H1 (cell line): ENCODE results near the gene MESD. TPM values are rescaled to one million over a fixed set of nuclear protein-coding genes. Genes with fewer than 3 reads are reported as not detected.

Source experiments
- CTCF ChIA-PET: fragments of 300-600 bp; sonication (Branson Sonifier 250); formaldehyde crosslinking; loops from one replicate; lab custom pipeline; 2021; ENCODE audit not compliant: partially characterized antibody; lab: Charles Lee
- POLR2A ChIA-PET: fragments of 300-600 bp; sonication (Branson Sonifier 250); formaldehyde crosslinking; loops from one replicate; lab custom pipeline; 2021; ENCODE audit warnings: inconsistent platforms; ENCODE audit not compliant: partially characterized antibody; lab: Charles Lee
- DNase-seq, 2 experiments: peaks; one replicate each; pipeline versions ENCODE4 v3.0.0 to v3.0.0-alpha.2; 2010 to 2022; ENCODE audit warnings: low spot score in 2 of 2, low read depth in 1 of 2, mixed read lengths in 1 of 2
- FAIRE-seq: peaks from 2 replicates; lab custom pipeline; 2011; peaks lifted over from hg19 to GRCh38; lab: Jason Lieb, UNC
- H2AFZ ChIP-seq: 2 replicates; pipeline ENCODE4 v1.8.1; 2012; ENCODE audit warnings: low read length, inconsistent platforms
- H2AK5ac ChIP-seq: 2 replicates; pipeline ENCODE4 v1.6.1; 2013; ENCODE audit warnings: low read depth, low read length
- H2BK120ac ChIP-seq: replicated peaks from 2 replicates; pipeline ENCODE3; 2013; ENCODE audit warnings: low read depth, low read length, inconsistent platforms
- H2BK12ac ChIP-seq: 2 replicates; pipeline ENCODE4 v1.6.1; 2013; ENCODE audit warnings: low read depth, low read length
- H2BK15ac ChIP-seq: 2 replicates; pipeline ENCODE4 v1.6.1; 2013; ENCODE audit warnings: low read length
- H2BK20ac ChIP-seq: 2 replicates; pipeline ENCODE4 v1.6.1; 2013; ENCODE audit warnings: low read length
- H2BK5ac ChIP-seq: 2 replicates; pipeline ENCODE4 v1.6.1; 2013; ENCODE audit warnings: low read depth, low read length
- H3K14ac ChIP-seq: 2 replicates; pipeline ENCODE4 v1.6.1; 2013; ENCODE audit warnings: inconsistent platforms; ENCODE audit not compliant: insufficient read length
- H3K18ac ChIP-seq: 2 replicates; pipeline ENCODE4 v1.6.1; 2013; ENCODE audit warnings: low read length; ENCODE audit errors: extremely low read depth
- H3K23ac ChIP-seq: 2 replicates; pipeline ENCODE4 v1.6.1; 2013; ENCODE audit warnings: inconsistent platforms; ENCODE audit not compliant: insufficient read length
- H3K23me2 ChIP-seq: 2 replicates; pipeline ENCODE4 v1.6.1; 2013; ENCODE audit warnings: low read depth, low read length
- H3K27ac ChIP-seq: 2 replicates; pipeline ENCODE4 v1.6.1; 2011; ENCODE audit warnings: low read depth, low read length, inconsistent platforms
- H3K27me3 ChIP-seq, 4 experiments: replicated peaks in 1 of 4; 1 replicate in 1 of 4; 2 replicates in 3 of 4; pipeline versions ENCODE4 v1.6.1 to v1.8.1; 2011 to 2013; ENCODE audit warnings: low read length in 3 of 4, mild to moderate bottlenecking in 3 of 4, inconsistent platforms in 2 of 4, mixed read lengths in 2 of 4, moderate library complexity in 1 of 4; ENCODE audit not compliant: control insufficient read depth in 3 of 4, insufficient read depth in 3 of 4; ENCODE audit errors: extremely low read depth in 1 of 4
- H3K36me3 ChIP-seq, 4 experiments: 2 replicates each; pipeline versions ENCODE4 v1.6.1 to v1.8.1; 2011 to 2013; ENCODE audit warnings: mild to moderate bottlenecking in 4 of 4, low read length in 3 of 4, moderate library complexity in 2 of 4, control low read depth in 1 of 4, inconsistent platforms in 1 of 4; ENCODE audit not compliant: insufficient read depth in 4 of 4, control insufficient read depth in 2 of 4
- H3K4ac ChIP-seq: replicated peaks from 2 replicates; pipeline ENCODE3; 2013; ENCODE audit warnings: low read length, low read depth, mixed read lengths, inconsistent platforms; ENCODE audit not compliant: insufficient read length
- H3K4me1 ChIP-seq, 4 experiments: replicated peaks in 1 of 4; 1 replicate in 1 of 4; 2 replicates in 3 of 4; pipeline versions ENCODE4 v1.6.1 to v1.8.1; 2011 to 2013; ENCODE audit warnings: low read length in 3 of 4, inconsistent platforms in 2 of 4, mixed read lengths in 1 of 4; ENCODE audit not compliant: insufficient read depth in 4 of 4, control insufficient read depth in 3 of 4
- H3K4me2 ChIP-seq, 2 experiments: 2 replicates each; pipeline versions ENCODE4 v1.6.1 to v1.8.1; 2011 to 2013; ENCODE audit warnings: low read depth in 2 of 2, low read length in 2 of 2, control low read depth in 1 of 2, inconsistent platforms in 1 of 2, mild to moderate bottlenecking in 1 of 2; ENCODE audit not compliant: insufficient read depth in 1 of 2
- H3K4me3 ChIP-seq, 4 experiments: fragments of 200-600, 300-600 bp in 1 of 4; sonication (generic), shearing (Covaris generic), sonication (Bioruptor Twin) in 1 of 4; 2 replicates each; pipeline versions ENCODE4 v1.5.1 to v1.8.1; 2011 to 2016; ENCODE audit warnings: low read length in 4 of 4, low read depth in 3 of 4, control low read depth in 2 of 4, inconsistent platforms in 2 of 4, mild to moderate bottlenecking in 2 of 4, mixed read lengths in 1 of 4, moderate library complexity in 1 of 4; ENCODE audit not compliant: insufficient read depth in 2 of 4; ENCODE audit errors: extremely low read depth in 1 of 4
- H3K56ac ChIP-seq: replicated peaks from 2 replicates; pipeline ENCODE3; 2013; ENCODE audit warnings: low read depth, mild to moderate bottlenecking, mixed read lengths, low read length, inconsistent platforms; ENCODE audit not compliant: insufficient read length
- H3K79me1 ChIP-seq: 2 replicates; pipeline ENCODE4 v1.6.1; 2013; ENCODE audit warnings: low read depth, low read length, control low read depth
- H3K79me2 ChIP-seq, 2 experiments: 2 replicates each; pipeline versions ENCODE4 v1.6.1 to v1.8.1; 2012 to 2013; ENCODE audit warnings: low read length in 2 of 2, mild to moderate bottlenecking in 2 of 2, inconsistent platforms in 1 of 2; ENCODE audit not compliant: insufficient read depth in 2 of 2, control insufficient read depth in 1 of 2
- H3K9ac ChIP-seq, 4 experiments: replicated peaks in 1 of 4; 1 replicate in 1 of 4; 2 replicates in 3 of 4; pipeline versions ENCODE4 v1.6.1 to v1.8.1; 2011 to 2013; ENCODE audit warnings: low read depth in 3 of 4, low read length in 3 of 4, control low read depth in 2 of 4, mild to moderate bottlenecking in 2 of 4, moderate library complexity in 2 of 4, inconsistent platforms in 1 of 4; ENCODE audit errors: extremely low read depth in 1 of 4
- H3K9me3 ChIP-seq, 2 experiments: 2 replicates each; pipeline versions ENCODE4 v1.6.1 to v1.8.1; 2012 to 2013; ENCODE audit warnings: mild to moderate bottlenecking in 2 of 2, moderate library complexity in 2 of 2, control low read depth in 1 of 2, inconsistent platforms in 1 of 2, low read depth in 1 of 2, low read length in 1 of 2, mixed read lengths in 1 of 2; ENCODE audit not compliant: insufficient read depth in 2 of 2
- H4K20me1 ChIP-seq, 2 experiments: replicated peaks in 1 of 2; 2 replicates each; pipeline versions ENCODE3 to v1.8.1; 2011 to 2013; ENCODE audit warnings: inconsistent platforms in 2 of 2, low read length in 2 of 2, mild to moderate bottlenecking in 1 of 2; ENCODE audit not compliant: insufficient read depth in 2 of 2, control insufficient read depth in 1 of 2
- H4K5ac ChIP-seq: 2 replicates; pipeline ENCODE4 v1.6.1; 2013; ENCODE audit warnings: low read length, low read depth, mixed read lengths, inconsistent platforms; ENCODE audit not compliant: insufficient read length
- H4K8ac ChIP-seq: 2 replicates; pipeline ENCODE4 v1.8.0; 2013; ENCODE audit warnings: mild to moderate bottlenecking, moderate library complexity, low read length, inconsistent platforms; ENCODE audit not compliant: insufficient read depth; ENCODE audit errors: extremely low read depth
- H4K91ac ChIP-seq: replicated peaks from 2 replicates; pipeline ENCODE3; 2013; ENCODE audit warnings: low read length, mixed read lengths, inconsistent platforms; ENCODE audit not compliant: insufficient read length
- CBX5 ChIP-seq: fragments of 300-800, 300-1000 bp; sonication (generic); IDR thresholded peaks from 2 replicates; pipeline ENCODE4 v1.7.1; 2016; ENCODE audit warnings: antibody characterized with exemption, low read length, low read depth
- CEBPB ChIP-seq: IDR thresholded peaks from 2 replicates; pipeline ENCODE4 v1.6.1; 2012; ENCODE audit warnings: low read depth, low read length
- CHD2 ChIP-seq: IDR thresholded peaks from 2 replicates; pipeline ENCODE4 v1.6.1; 2012; ENCODE audit warnings: low read length, improper control_type of control experiment
- GABPA ChIP-seq: IDR thresholded peaks from 2 replicates; pipeline ENCODE4 v1.6.1; 2011; ENCODE audit warnings: mild to moderate bottlenecking, low read length, moderate library complexity, borderline replicate concordance; ENCODE audit not compliant: insufficient read depth
- GTF2F1 ChIP-seq: IDR thresholded peaks from 2 replicates; pipeline ENCODE4 v1.6.1; 2012; ENCODE audit warnings: low read depth, low read length, improper control_type of control experiment, borderline replicate concordance
- KDM4A ChIP-seq: IDR thresholded peaks from one replicate; pipeline ENCODE4 v1.7.1; 2012; ENCODE audit warnings: low read depth, mild to moderate bottlenecking, moderate library complexity, low read length, inconsistent platforms; ENCODE audit not compliant: severe bottlenecking
- KDM5A ChIP-seq: fragments of 200-600 bp; IDR thresholded peaks from 2 replicates; pipeline ENCODE4 v1.7.1; 2012; ENCODE audit warnings: mild to moderate bottlenecking, low read length, inconsistent platforms, mixed read lengths
- RAD21 ChIP-seq, 2 experiments: IDR thresholded peaks in 1 of 2; conservative IDR thresholded peaks in 1 of 2; 2 replicates each; pipeline ENCODE4 v1.6.1; 2011; ENCODE audit warnings: low read depth in 2 of 2, low read length in 2 of 2, improper control_type of control experiment in 1 of 2, inconsistent platforms in 1 of 2, mild to moderate bottlenecking in 1 of 2, moderate library complexity in 1 of 2
- RBBP5 ChIP-seq: IDR thresholded peaks from 2 replicates; pipeline ENCODE4 v1.7.1; 2012; ENCODE audit warnings: low read depth, mild to moderate bottlenecking, inconsistent platforms, low read length, moderate library complexity, borderline replicate concordance
- SAP30 ChIP-seq: fragments of 300-600 bp; sonication (generic); IDR thresholded peaks from 2 replicates; pipeline ENCODE4 v1.7.1; 2012; ENCODE audit warnings: low read length, moderate library complexity, mild to moderate bottlenecking, inconsistent platforms; ENCODE audit not compliant: insufficient read depth, insufficient replicate concordance
- SP1 ChIP-seq: IDR thresholded peaks from 2 replicates; pipeline ENCODE4 v1.6.1; 2011; ENCODE audit warnings: low read depth, low read length
- SP4 ChIP-seq: IDR thresholded peaks from 2 replicates; pipeline ENCODE4 v1.6.1; 2012; ENCODE audit warnings: low read length, inconsistent platforms
- ZNF274 ChIP-seq: IDR thresholded peaks from 2 replicates; pipeline ENCODE4 v1.7.0; 2012; ENCODE audit warnings: low read length, borderline replicate concordance; ENCODE audit errors: extremely low read depth
- WGBS, 2 experiments: shearing (Covaris generic) in 1 of 2; methylation state at CpG; one replicate each; pipeline versions ENCODE4 v1.1.6 to v1.1.7; 2013 to 2015; ENCODE audit warnings: low lambda C conversion rate in 2 of 2, mixed read lengths in 2 of 2, inconsistent platforms in 1 of 2, low coverage in 1 of 2, missing lambda C conversion rate in 1 of 2; ENCODE audit not compliant: insufficient replicate concordance in 2 of 2, insufficient coverage in 1 of 2, insufficient read length in 1 of 2; ENCODE audit errors: extremely low coverage in 1 of 2, missing lambda C conversion rate in 1 of 2; 5-methylcytosine and 5-hydroxymethylcytosine counted together
- polyA plus RNA-seq, 7 experiments: library from polyadenylated mRNA; depleted of rRNA in 3 of 7; stranded (reverse) in 5 of 7; unstranded in 2 of 7; fragments of >200 nt in 5 of 7; fragments of 200-250 nt in 2 of 7; gene quantifications; 1 replicate in 5 of 7; 2 replicates in 1 of 7; 4 replicates in 1 of 7; pipeline versions ENCODE4 v1.2.1 to v1.2.3, GENCODE V29; 2011 to 2013; ENCODE audit warnings: missing spikeins in 2 of 7, mixed read lengths in 2 of 7
- total RNA-seq: library from RNA; stranded (reverse); fragmentation: NEBNext Ultra II Directional; extraction: Animal tissue kit (Norgen Biotek cat#: 25700); gene quantifications from 2 replicates; pipeline ENCODE4 v1.2.1, GENCODE V29; 2021

The MESD gene
- total and polyA plus RNA-seq, 2 of the 8 experiments (the other 6 are each of a cell fraction or from before 2014, with no cell fraction given) = 11.0 to 28.3 TPM

- no peak overlapping the region for H3K4ac ChIP-seq
- no peak for TF ChIP-seq CEBPB
- TF ChIP-seq RAD21 (IDR thresholded peaks at IDR 0.05 in 1 of 2, conservative IDR thresholded peaks at IDR 0.05 in 1 of 2; ENCODE audit: low read depth in 2 of 2, low read length in 2 of 2) = no peak
- no peak for TF ChIP-seq SP1
- no peak for TF ChIP-seq CHD2
- no peak for TF ChIP-seq CBX5
- no peak for TF ChIP-seq SAP30
- TF ChIP-seq ZNF274 = no peak
- no peak for TF ChIP-seq KDM4A
- TF ChIP-seq KDM5A = no peak
- no peak for TF ChIP-seq GTF2F1
- no peak for TF ChIP-seq SP4
- TF ChIP-seq GABPA = no peak
- no peak for TF ChIP-seq RBBP5
- peaks cover 8 to 23% (median 10%) of the 10 kb centered on the region in 4 experiments; a peak in 5 of 8 replicates for H3K36me3 ChIP-seq
- no peak overlapping the region for H3K18ac ChIP-seq
- ChIA-PET CTCF (interaction anchor here (1.0 to 1.5 kb wide), 3 partner anchors 21 to 170 kb away, joined by 4 to 6 read pairs (median 5); no protein-coding TSS in a partner anchor), POLR2A (interaction anchor here (0.7 kb wide), 1 partner anchor 24 kb away, joined by 3 read pairs; no protein-coding TSS in a partner anchor)
- 90% methylated on average over 8 of the region's 8 CpGs; no CpG with 5 or more reads in 1 of the 2 experiments for WGBS, 2 experiments
- H2BK15ac ChIP-seq = no peak overlapping the region
- no peak overlapping the region for H2BK120ac ChIP-seq
- H4K20me1 ChIP-seq = peaks cover 0 to 3% of the 10 kb centered on the region in 2 experiments
- H3K27ac ChIP-seq = no peak overlapping the region
- H2BK12ac ChIP-seq = no peak overlapping the region
- no peak overlapping the region for H4K91ac ChIP-seq
- no peak overlapping the region for H3K14ac ChIP-seq
- H3K79me2 ChIP-seq = no peaks in the 10 kb centered on the region
- no peak overlapping the region for H2BK5ac ChIP-seq
- FAIRE-seq (no peak), DNase-seq (no peak)
- H3K4me2 ChIP-seq = no peak overlapping the region
- H3K56ac ChIP-seq = no peak overlapping the region
- H3K4me3 ChIP-seq = no peak overlapping the region
- no peak overlapping the region for H3K9ac ChIP-seq
- no peaks in the 10 kb centered on the region for H3K27me3 ChIP-seq
- no peak overlapping the region for H2AK5ac ChIP-seq
- no peak overlapping the region for H3K23ac ChIP-seq
- H2BK20ac ChIP-seq = no peak overlapping the region
- no peak overlapping the region for H4K5ac ChIP-seq
- no peaks in the 10 kb centered on the region for H3K79me1 ChIP-seq
- no peaks in the 10 kb centered on the region for H3K23me2 ChIP-seq
- H4K8ac ChIP-seq = no peak overlapping the region
- no peak overlapping the region for H2AFZ ChIP-seq
- H3K9me3 ChIP-seq = no peaks in the 10 kb centered on the region
- H3K4me1 ChIP-seq = no peaks in the 10 kb centered on the region; a peak in 1 of 7 replicates
Measured at GRCh38 chr15:80946576-80946975, 43.0 kb downstream of the MESD start.
